Chondrocyte (in vitro differentiated cells): Measurements from ENCODE around the gene MPST. TPM values are rescaled to one million over a fixed set of nuclear protein-coding genes. Genes with fewer than 3 reads are reported as not detected.
"Not testable (repeated sequence)": the region's sequence is repeated elsewhere in the genome, so short reads cannot be mapped to it uniquely, and the experiment has no call there.

Source experiments
- DNase-seq: peaks from one replicate; pipeline ENCODE4 v3.0.0; 2021; ENCODE audit warnings: mixed read lengths, low spot score
- H3K27ac Mint-ChIP-seq: one replicate; pipeline ENCODE4 v1.8.0; 2021; ENCODE audit warnings: mild to moderate bottlenecking, moderate library complexity, mixed read lengths; ENCODE audit not compliant: unreplicated experiment
- H3K27me3 Mint-ChIP-seq: 2 replicates; pipeline ENCODE4 v1.8.0; 2021; ENCODE audit warnings: low read depth, mixed read lengths
- H3K36me3 Mint-ChIP-seq: 2 replicates; pipeline ENCODE4 v1.8.0; 2021; ENCODE audit warnings: low read depth, mixed read lengths
- H3K4me1 Mint-ChIP-seq: 2 replicates; pipeline ENCODE4 v1.8.0; 2021; ENCODE audit warnings: low read depth, mild to moderate bottlenecking, mixed read lengths
- H3K4me3 Mint-ChIP-seq: one replicate; pipeline ENCODE4 v1.8.0; 2021; ENCODE audit warnings: mild to moderate bottlenecking, moderate library complexity, mixed read lengths; ENCODE audit not compliant: unreplicated experiment
- H3K9me3 Mint-ChIP-seq: 2 replicates; pipeline ENCODE4 v1.8.0; 2021; ENCODE audit warnings: low read depth, mixed read lengths
- total RNA-seq: library from RNA; stranded (reverse); gene quantifications from 3 replicates; pipeline ENCODE4 v1.2.1, GENCODE V29; 2021
- TF ChIP-seq, protein P1 (sequence below): fragments of 200-600 bp; sonication (generic); IDR thresholded peaks from 2 replicates; pipeline ENCODE4 v1.5.0; 2021; ENCODE audit warnings: antibody characterized with exemption, mild to moderate bottlenecking, moderate library complexity

MPST gene
- total RNA-seq, 1 donor from 2014 or later, result 71.4 TPM

DNA sequence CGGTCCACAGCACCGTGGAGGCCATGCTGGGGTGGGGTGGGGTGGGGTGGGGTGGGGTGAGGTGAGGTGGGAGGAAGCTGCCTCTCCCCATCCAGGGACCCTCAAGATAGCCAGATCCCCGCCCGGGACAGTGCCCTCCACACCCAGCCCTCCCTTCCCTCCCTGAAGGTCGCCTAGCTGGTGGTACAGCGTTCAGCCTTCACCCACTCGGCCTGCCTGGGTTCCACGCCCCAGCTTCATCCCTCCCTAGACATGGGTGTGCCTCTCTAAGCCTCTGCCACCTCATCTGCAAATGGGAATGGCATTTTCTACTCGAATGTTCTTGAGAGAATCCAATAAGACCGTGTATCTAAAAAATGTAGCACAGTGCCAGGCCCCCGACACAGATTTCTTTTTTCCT is 49.8 kb downstream of the MPST start:
- H3K27ac Mint-ChIP-seq, result no peak overlapping the region
- H3K4me1 Mint-ChIP-seq, result no peaks in the 10 kb centered on the region
- DNase-seq, result no peak
- no peak overlapping the region for H3K4me3 Mint-ChIP-seq
- peaks cover 32% of the 10 kb centered on the region for H3K27me3 Mint-ChIP-seq
- no peaks in the 10 kb centered on the region for H3K9me3 Mint-ChIP-seq
- TF ChIP-seq, protein P1, sequence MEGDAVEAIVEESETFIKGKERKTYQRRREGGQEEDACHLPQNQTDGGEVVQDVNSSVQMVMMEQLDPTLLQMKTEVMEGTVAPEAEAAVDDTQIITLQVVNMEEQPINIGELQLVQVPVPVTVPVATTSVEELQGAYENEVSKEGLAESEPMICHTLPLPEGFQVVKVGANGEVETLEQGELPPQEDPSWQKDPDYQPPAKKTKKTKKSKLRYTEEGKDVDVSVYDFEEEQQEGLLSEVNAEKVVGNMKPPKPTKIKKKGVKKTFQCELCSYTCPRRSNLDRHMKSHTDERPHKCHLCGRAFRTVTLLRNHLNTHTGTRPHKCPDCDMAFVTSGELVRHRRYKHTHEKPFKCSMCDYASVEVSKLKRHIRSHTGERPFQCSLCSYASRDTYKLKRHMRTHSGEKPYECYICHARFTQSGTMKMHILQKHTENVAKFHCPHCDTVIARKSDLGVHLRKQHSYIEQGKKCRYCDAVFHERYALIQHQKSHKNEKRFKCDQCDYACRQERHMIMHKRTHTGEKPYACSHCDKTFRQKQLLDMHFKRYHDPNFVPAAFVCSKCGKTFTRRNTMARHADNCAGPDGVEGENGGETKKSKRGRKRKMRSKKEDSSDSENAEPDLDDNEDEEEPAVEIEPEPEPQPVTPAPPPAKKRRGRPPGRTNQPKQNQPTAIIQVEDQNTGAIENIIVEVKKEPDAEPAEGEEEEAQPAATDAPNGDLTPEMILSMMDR, result no peak
- no peaks in the 10 kb centered on the region for H3K36me3 Mint-ChIP-seq

DNA sequence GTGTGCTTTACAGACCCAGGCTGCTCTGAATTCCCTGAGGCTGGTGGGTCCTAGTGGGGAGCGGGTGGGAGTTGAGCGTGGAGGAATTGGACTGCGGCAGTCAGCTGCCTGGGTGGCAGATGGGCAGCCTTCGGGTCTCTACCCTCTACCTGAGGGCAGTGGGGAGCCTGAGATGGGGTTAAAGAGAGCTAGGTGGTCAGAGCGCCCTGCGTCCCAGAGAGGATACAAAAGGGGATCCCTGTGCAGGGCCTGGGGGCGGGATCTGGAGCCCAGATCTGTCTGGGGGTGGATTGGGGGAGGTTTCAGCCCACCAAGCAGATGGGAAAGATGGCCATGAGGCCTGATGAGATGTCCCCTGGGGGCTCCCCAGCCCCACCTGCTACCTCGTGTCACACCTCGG is 50.2 kb downstream of the MPST start:
- no peak overlapping the region for H3K27ac Mint-ChIP-seq
- H3K36me3 Mint-ChIP-seq, result no peaks in the 10 kb centered on the region
- H3K4me3 Mint-ChIP-seq, result no peak overlapping the region
- no peaks in the 10 kb centered on the region for H3K4me1 Mint-ChIP-seq
- no peaks in the 10 kb centered on the region for H3K9me3 Mint-ChIP-seq
- TF ChIP-seq, protein P1, result no peak
- DNase-seq, result no peak
- H3K27me3 Mint-ChIP-seq, result peaks cover 36% of the 10 kb centered on the region

DNA sequence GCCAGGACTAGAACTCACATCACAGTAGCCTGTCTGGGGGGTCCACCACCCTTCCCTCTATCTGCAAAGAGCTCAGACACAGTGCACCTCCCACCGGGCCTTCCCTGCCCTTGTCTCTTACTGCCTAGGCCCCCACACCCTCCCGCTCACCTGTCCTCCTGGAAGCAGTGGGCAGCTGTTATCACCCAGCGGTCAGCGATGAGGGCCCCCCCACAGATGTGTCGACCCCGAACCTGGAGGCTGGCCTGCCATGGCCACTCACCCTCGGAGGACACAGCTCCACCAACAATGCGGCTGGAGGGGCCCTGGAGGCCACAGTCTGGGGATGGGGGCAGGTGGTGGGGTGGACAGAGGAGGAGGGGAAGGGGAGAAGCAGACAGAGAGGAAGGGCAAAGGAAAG is 50.8 kb downstream of the MPST start:
- TF ChIP-seq, protein P1, result no peak
- DNase-seq, result no peak
- Mint-ChIP-seq H3K27me3 (peaks cover 41% of the 10 kb centered on the region), H3K36me3 (no peaks in the 10 kb centered on the region), H3K4me3 (no peak overlapping the region), H3K9me3 (no peaks in the 10 kb centered on the region), H3K4me1 (no peaks in the 10 kb centered on the region), H3K27ac (no peak overlapping the region)

GRCh38 chr22:37070744-37071143 is 51.2 kb downstream of the MPST start:
- Mint-ChIP-seq H3K27ac (no peak overlapping the region), H3K27me3 (peaks cover 45% of the 10 kb centered on the region), H3K4me1 (no peaks in the 10 kb centered on the region), H3K9me3 (no peaks in the 10 kb centered on the region), H3K4me3 (no peak overlapping the region), H3K36me3 (no peaks in the 10 kb centered on the region)
- TF ChIP-seq, protein P1, result no peak
- no peak for DNase-seq

- not testable (repeated sequence) for DNase-seq, H3K36me3 Mint-ChIP-seq, H3K9me3 Mint-ChIP-seq, H3K4me3 Mint-ChIP-seq, H3K4me1 Mint-ChIP-seq, H3K27ac Mint-ChIP-seq
- H3K27me3 Mint-ChIP-seq, result peaks cover 51% of the 10 kb centered on the region
Measured at GRCh38 chr22:37071850-37072592, 52.5 kb downstream of the MPST start.

DNA sequence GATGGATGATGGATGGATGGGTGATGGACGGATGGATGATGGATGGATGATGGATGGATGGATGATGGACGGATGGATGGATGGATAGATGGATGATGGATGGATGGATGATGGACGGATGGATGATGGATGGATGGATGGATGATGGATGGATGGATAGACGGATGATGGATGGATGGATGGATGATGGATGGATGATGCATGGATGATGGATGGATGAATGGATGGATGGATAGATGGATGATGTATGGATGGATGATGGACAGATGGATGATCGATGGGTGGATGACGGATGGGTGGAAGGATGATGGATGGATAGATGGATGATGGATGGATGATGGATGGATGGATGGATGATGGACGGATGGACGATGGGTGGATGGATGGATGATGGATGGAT is 53.1 kb downstream of the MPST start:
- Mint-ChIP-seq H3K9me3 (no peaks in the 10 kb centered on the region), H3K4me1 (no peaks in the 10 kb centered on the region), H3K4me3 (no peak overlapping the region), H3K27me3 (peaks cover 49% of the 10 kb centered on the region), H3K36me3 (no peaks in the 10 kb centered on the region), H3K27ac (no peak overlapping the region)
- DNase-seq, result no peak
- TF ChIP-seq, protein P1, result no peak
